GM12878 (cell line): ENCODE measurements around the gene WDTC1. TPM values are rescaled to one million over a fixed set of nuclear protein-coding genes. Genes with fewer than 3 reads are reported as not detected.

Experiments used
- ATAC-seq: fragments of 200-7000 bp; cut with Tn5 transposase; 3 replicates; pipeline ENCODE4 v1.9.1; 2020; ENCODE audit warnings: mild to moderate bottlenecking, moderate library complexity
- BruUV-seq: library from RNA; stranded (reverse); fragments of 400-500 nt; replicated peaks from 2 replicates; lab custom pipeline; 2021; lab: Mats Ljungman, UMichigan
- CTCF ChIA-PET: fragments of 300-600 bp; sonication (Branson Sonifier 250); formaldehyde crosslinking; extraction: SDS; loops from one replicate; lab custom pipeline; 2021; ENCODE audit warnings: inconsistent platforms; lab: Yijun Ruan, JAX
- POLR2A ChIA-PET: fragments of 350-600 bp; formaldehyde crosslinking; extraction: SDS; loops from one replicate; lab custom pipeline; 2021; ENCODE audit warnings: inconsistent platforms; lab: Charles Lee
- RAD21 ChIA-PET: fragments of 300-600 bp; sonication (Branson Sonifier 250); formaldehyde crosslinking; loops from one replicate; lab custom pipeline; 2023; ENCODE audit warnings: antibody characterized with exemption; ENCODE audit not compliant: unreplicated experiment; lab: Charles Lee
- SMC1A ChIA-PET: fragments of 300-600 bp; sonication (Branson Sonifier 250); formaldehyde crosslinking; loops from one replicate; lab custom pipeline; 2023; ENCODE audit not compliant: unreplicated experiment, uncharacterized antibody; lab: Charles Lee
- DNase-seq: peaks from one replicate; pipeline ENCODE4 v3.0.0-alpha.2; 2011; ENCODE audit warnings: low read depth, low spot score
- FAIRE-seq: peaks from 3 replicates; lab custom pipeline; 2011; peaks lifted over from hg19 to GRCh38; lab: Jason Lieb, UNC
- H2AFZ ChIP-seq: 2 replicates; pipeline ENCODE4 v1.6.0; 2011; ENCODE audit warnings: low read depth, low read length, control low read depth; ENCODE audit not compliant: control insufficient read depth
- H3K27ac ChIP-seq: 2 replicates; pipeline ENCODE4 v1.5.1; 2011; ENCODE audit warnings: control low read depth; ENCODE audit not compliant: control insufficient read depth, insufficient read depth
- H3K27me3 ChIP-seq, 2 experiments: replicated peaks in 1 of 2; 2 replicates each; pipeline versions ENCODE4 v1.6.0 to v1.6.1; 2011; ENCODE audit warnings: low read length in 1 of 2; ENCODE audit not compliant: control insufficient read depth in 2 of 2, insufficient read depth in 2 of 2
- H3K36me3 ChIP-seq, 2 experiments: 2 replicates each; pipeline ENCODE4 v1.5.1; 2011; ENCODE audit warnings: low read length in 1 of 2; ENCODE audit not compliant: control insufficient read depth in 2 of 2, insufficient read depth in 2 of 2
- H3K4me1 ChIP-seq: 2 replicates; pipeline ENCODE4 v1.6.1; 2011; ENCODE audit warnings: mild to moderate bottlenecking, low read length, moderate library complexity, mixed read lengths; ENCODE audit not compliant: control insufficient read depth, insufficient read depth
- H3K4me2 ChIP-seq: 2 replicates; pipeline ENCODE4 v1.6.0; 2011; ENCODE audit warnings: control low read depth; ENCODE audit not compliant: control insufficient read depth, insufficient read depth
- H3K4me3 ChIP-seq: fragments of 200-600 bp; sonication (generic); 2 replicates; pipeline ENCODE4 v1.5.1; 2016
- H3K79me2 ChIP-seq: 2 replicates; pipeline ENCODE4 v1.6.0; 2011; ENCODE audit warnings: low read length; ENCODE audit not compliant: control insufficient read depth, insufficient read depth
- H3K9ac ChIP-seq: 2 replicates; pipeline ENCODE4 v1.8.0; 2011; ENCODE audit warnings: low read length, control low read depth, mixed read lengths; ENCODE audit not compliant: control insufficient read depth, insufficient read depth
- H3K9me3 ChIP-seq: replicated peaks from 3 replicates; pipeline ENCODE4 v1.5.1; 2011; ENCODE audit warnings: mild to moderate bottlenecking, low read length; ENCODE audit not compliant: control insufficient read depth, insufficient read depth
- H4K20me1 ChIP-seq: 2 replicates; pipeline ENCODE4 v1.6.0; 2011; ENCODE audit not compliant: control insufficient read depth, insufficient read depth
- ASH2L ChIP-seq: fragments of 300-600, 200-600 bp; sonication (generic); IDR thresholded peaks from 2 replicates; pipeline ENCODE4 v1.6.1; 2017; ENCODE audit warnings: low read depth, mild to moderate bottlenecking, borderline replicate concordance
- CBX3 ChIP-seq: fragments of 200-600 bp; sonication (generic); IDR thresholded peaks from 2 replicates; pipeline ENCODE4 v1.6.1; 2016; ENCODE audit warnings: low read depth, borderline replicate concordance
- CREM ChIP-seq: IDR thresholded peaks from 2 replicates; pipeline ENCODE4 v1.6.1; 2014; ENCODE audit warnings: antibody characterized with exemption, low read depth
- E4F1 ChIP-seq: fragments of 450-650 bp; IDR thresholded peaks from 2 replicates; pipeline ENCODE4 v1.6.1; 2018; ENCODE audit warnings: borderline replicate concordance, mild to moderate bottlenecking; ENCODE audit not compliant: partially characterized antibody
- HDAC6 ChIP-seq: fragments of 200-600 bp; sonication (generic); IDR thresholded peaks from one replicate; pipeline ENCODE4 v1.8.0; 2017; ENCODE audit warnings: antibody characterized with exemption; ENCODE audit not compliant: unreplicated experiment
- HDGF ChIP-seq: fragments of 450-650 bp; IDR thresholded peaks from 2 replicates; pipeline ENCODE4 v1.6.1; 2016; ENCODE audit warnings: antibody characterized with exemption
- LARP7 ChIP-seq: fragments of 450-650 bp; IDR thresholded peaks from 2 replicates; pipeline ENCODE4 v1.6.1; 2017; ENCODE audit warnings: mild to moderate bottlenecking
- MEF2A ChIP-seq: IDR thresholded peaks from 2 replicates; pipeline ENCODE4 v1.6.1; 2011; ENCODE audit warnings: low read depth, mild to moderate bottlenecking, low read length, moderate library complexity; ENCODE audit not compliant: insufficient read depth
- MLLT1 ChIP-seq: fragments of 450-650 bp; IDR thresholded peaks from 2 replicates; pipeline ENCODE4 v1.6.1; 2016; ENCODE audit warnings: mild to moderate bottlenecking
- MYB ChIP-seq: fragments of 150-350 bp; IDR thresholded peaks from 2 replicates; pipeline ENCODE4 v1.6.1; 2014; ENCODE audit warnings: mild to moderate bottlenecking, low read depth, low read length, borderline replicate concordance
- PML ChIP-seq: IDR thresholded peaks from 2 replicates; pipeline ENCODE4 v1.6.1; 2012; ENCODE audit warnings: low read length, inconsistent platforms
- TCF3 ChIP-seq: IDR thresholded peaks from 2 replicates; pipeline ENCODE4 v1.6.1; 2012; ENCODE audit warnings: low read depth, mild to moderate bottlenecking, low read length, borderline replicate concordance; ENCODE audit not compliant: insufficient read depth
- TCF7 ChIP-seq: IDR thresholded peaks from 2 replicates; pipeline ENCODE4 v1.6.1; 2014; ENCODE audit warnings: antibody characterized with exemption, borderline replicate concordance
- WGBS: methylation state at CpG from one replicate; pipeline ENCODE4 v1.1.6; 2016; ENCODE audit warnings: low lambda C conversion rate; ENCODE audit not compliant: insufficient replicate concordance, insufficient coverage; ENCODE audit errors: missing lambda C conversion rate; 5-methylcytosine and 5-hydroxymethylcytosine counted together
- in situ Hi-C: fragments of 300-500 bp; cut with MboI; formaldehyde crosslinking; loops from 9 replicates; pipeline ENCODE4 v1.14.3; 2018; ENCODE audit warnings: mixed read lengths
- intact Hi-C: fragments of 100-400 bp; cut with micrococcal nuclease; formaldehyde crosslinking; loops from one replicate; pipeline ENCODE4 v1.14.2; 2022; ENCODE audit not compliant: unreplicated experiment
- polyA plus RNA-seq, 11 experiments: library from polyadenylated mRNA; depleted of rRNA in 4 of 11; unstranded in 6 of 11; stranded (reverse) in 5 of 11; fragments of >200 nt; fragmentation: Nextera tagmentation in 4 of 11; fragmentation: Illumina TruSeq in 1 of 11; extraction: Ambion mirVana in 4 of 11; extraction: Trizol in 1 of 11; gene quantifications; 1 replicate in 1 of 11; 2 replicates in 10 of 11; pipeline versions ENCODE4 v1.2.1 to v1.2.3, GENCODE V29; 2011 to 2016; ENCODE audit warnings: inconsistent platforms in 2 of 11, missing spikeins in 2 of 11, low read depth in 1 of 11
- total RNA-seq, 4 experiments: library from RNA; depleted of rRNA in 3 of 4; stranded (reverse); fragments of >200 nt in 3 of 4; fragmentation: Illumina TruSeq in 1 of 4; extraction: Trizol in 1 of 4; gene quantifications; 2 replicates each; pipeline versions ENCODE4 v1.2.1 to v1.2.3, GENCODE V29; 2013 to 2021

Gene WDTC1
- total and polyA plus RNA-seq, 10 of the 15 experiments (the other 5 are each of a cell fraction or from before 2014, with no cell fraction given) = 0.21 to 28.7 (median 7.6) TPM

DNA sequence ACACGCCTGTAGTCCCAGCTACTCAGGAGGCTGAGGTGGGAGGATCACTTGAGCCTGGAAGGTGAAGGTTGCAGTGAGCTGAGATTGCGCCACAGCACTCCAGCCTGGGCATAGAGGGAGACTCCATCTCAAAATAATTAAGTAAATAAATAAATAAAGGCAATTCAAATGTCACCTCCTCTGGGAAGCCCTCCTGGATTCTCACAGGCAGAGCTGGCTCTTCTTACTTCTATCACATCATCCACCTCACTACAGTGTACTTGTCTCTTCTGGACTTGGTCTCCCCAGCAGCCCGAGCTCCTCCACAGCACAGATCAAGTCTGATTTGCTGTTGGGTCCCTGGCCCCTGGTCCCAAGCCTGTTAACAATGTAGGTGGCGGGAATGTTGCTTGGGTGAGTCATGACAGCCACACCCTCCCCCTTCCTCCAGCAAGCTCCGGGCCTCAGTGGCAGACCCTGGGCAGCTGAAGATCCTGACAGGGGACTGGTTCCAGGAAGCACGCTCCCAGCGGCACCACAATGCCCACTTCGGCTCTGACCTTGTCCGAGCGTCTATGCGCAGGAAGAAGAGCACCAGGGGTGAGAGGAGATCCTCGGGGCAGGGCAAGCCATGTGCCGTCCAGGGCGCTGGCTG is 112.7 kb downstream of the WDTC1 start:
- intact Hi-C loops = no loop called here
- peaks cover 2% of the 10 kb centered on the region for H3K79me2 ChIP-seq
- H3K36me3 ChIP-seq = no peaks in the 10 kb centered on the region
- H3K27me3 ChIP-seq = no peaks in the 10 kb centered on the region
- no peak overlapping the region for H3K9ac ChIP-seq
- ChIA-PET SMC1A (no interaction called here), POLR2A (interaction anchor here (0.5 kb wide), 1 partner anchor 28 kb away, joined by 3 read pairs; no protein-coding TSS in a partner anchor), RAD21 (no interaction called here), CTCF (interaction anchor here (1.1 to 3.1 kb wide), 3 partner anchors 10 to 49 kb away, joined by 8 to 12 read pairs (median 10); no protein-coding TSS in a partner anchor)
- H3K9me3 ChIP-seq = no peaks in the 10 kb centered on the region
- no peak overlapping the region for H2AFZ ChIP-seq
- TF ChIP-seq TCF3 = no peak
- TF ChIP-seq MLLT1 = no peak
- no peak for TF ChIP-seq HDAC6
- TF ChIP-seq HDGF = no peak
- TF ChIP-seq MYB = no peak
- no peak for TF ChIP-seq CBX3
- TF ChIP-seq PML = no peak
- TF ChIP-seq TCF7 = no peak
- no peak for TF ChIP-seq E4F1
- no peak for TF ChIP-seq MEF2A
- no peak for TF ChIP-seq ASH2L
- no peak for TF ChIP-seq CREM
- no peak for TF ChIP-seq LARP7
- H3K4me3 ChIP-seq = no peak overlapping the region
- no peak overlapping the region for H3K4me2 ChIP-seq
- peaks cover 18% of the 10 kb centered on the region for H3K4me1 ChIP-seq
- no TSS peak for BruUV-seq
- no peaks in the 10 kb centered on the region for H4K20me1 ChIP-seq
- 82% methylated on average over 14 of the region's 14 CpGs for WGBS
- in situ Hi-C loops = no loop called here
- H3K27ac ChIP-seq = no peak overlapping the region
- no peak for ATAC-seq
- no peak for DNase-seq
- no peak for FAIRE-seq
